DMS153 (cell line): ENCODE measurements around the gene BHLHE40.

Experiments used
- DNase-seq: peaks from one replicate; lab custom pipeline; 2025; lab: John Stamatoyannopoulos, UW

BHLHE40 gene

GRCh38 chr3:4983739-4984510 lies 4.7 kb downstream of the BHLHE40 start:
- DNase-seq: no peak

- no peak for DNase-seq
Observed at GRCh38 chr3:4984511-4984864, 5.3 kb downstream of the BHLHE40 start.

GRCh38 chr3:4985330-4986174 lies 6.3 kb downstream of the BHLHE40 start:
- DNase-seq: no peak

GRCh38 chr3:4986175-4986781 lies 7.0 kb downstream of the BHLHE40 start:
- DNase-seq: no peak

- peak; percentile 88 for DNase-seq
Observed at GRCh38 chr3:4986782-4987537, 7.7 kb downstream of the BHLHE40 start.

- no peak for DNase-seq
Observed at GRCh38 chr3:4987538-4988296, 8.5 kb downstream of the BHLHE40 start.

- DNase-seq: no peak
Observed at GRCh38 chr3:4988983-4989834, 10.0 kb downstream of the BHLHE40 start.

- DNase-seq: no peak
Observed at GRCh38 chr3:4990069-4990468, 10.8 kb downstream of the BHLHE40 start.

- no peak for DNase-seq
Observed at GRCh38 chr3:4992118-4992517, 12.9 kb downstream of the BHLHE40 start.

- DNase-seq: no peak
Observed at GRCh38 chr3:4993276-4994143, 14.3 kb downstream of the BHLHE40 start.

- DNase-seq: no peak
Observed at GRCh38 chr3:4994144-4994730, 15.0 kb downstream of the BHLHE40 start.

GRCh38 chr3:4994823-4995499 lies 15.7 kb downstream of the BHLHE40 start:
- DNase-seq: no peak

GRCh38 chr3:4995500-4996053 lies 16.3 kb downstream of the BHLHE40 start:
- DNase-seq: no peak

- DNase-seq: no peak
Observed at GRCh38 chr3:4996223-4996765, 17.1 kb downstream of the BHLHE40 start.

- no peak for DNase-seq
Observed at GRCh38 chr3:4996771-4997291, 17.6 kb downstream of the BHLHE40 start.

- no peak for DNase-seq
Observed at GRCh38 chr3:4997946-4998345, 18.7 kb downstream of the BHLHE40 start.

GRCh38 chr3:4999531-5000184 lies 20.4 kb downstream of the BHLHE40 start:
- DNase-seq: no peak
